Testis (tissue), 2 donors: ENCODE measurements around the gene TEX101.
"Not testable (repeated sequence)": the region's sequence is repeated elsewhere in the genome, so short reads cannot be mapped to it uniquely, and the experiment has no call there.

Experiments used
- CTCF ChIP-seq, 3 experiments: fragments of 450-650 bp in 2 of 3; fragments of 200-600 bp in 1 of 3; sonication (generic) in 1 of 3; IDR thresholded peaks; one replicate each; pipeline ENCODE4 v1.5.1; 2016 to 2019; ENCODE audit warnings: antibody characterized with exemption in 3 of 3, mild to moderate bottlenecking in 2 of 3, moderate library complexity in 1 of 3
- POLR2A ChIP-seq: fragments of 450-650 bp; IDR thresholded peaks from one replicate; pipeline ENCODE4 v1.6.1; 2017; ENCODE audit warnings: antibody characterized with exemption, mild to moderate bottlenecking, moderate library complexity

GRCh38 chr19:43377624-43378023 lies 37.1 kb upstream of the TEX101 start:
- TF ChIP-seq CTCF (IDR thresholded peaks at IDR 0.05); POLR2A: not testable (repeated sequence)
